Left hindlimb (tissue), 1 donor: Measurements from ENCODE around the gene DEDD.
A peak's percentile ranks its signal among the peaks of the same experiment; 100 is the strongest.
"Not testable (repeated sequence)": the region's sequence is repeated elsewhere in the genome, so short reads cannot be mapped to it uniquely, and the experiment has no call there.

Experiments used
- DNase-seq: peaks from one replicate; pipeline ENCODE4 v3.0.0-alpha.2; 2018

DEDD gene

GRCh38 chr1:161121834-161122233 lies 10.6 kb downstream of the DEDD start:
- no peak for DNase-seq

- no peak for DNase-seq
Measured at GRCh38 chr1:161121042-161121650, 11.3 kb downstream of the DEDD start.

- no peak for DNase-seq
Measured at GRCh38 chr1:161119092-161119903, 13.2 kb downstream of the DEDD start.

GRCh38 chr1:161117759-161118581 lies 14.5 kb downstream of the DEDD start, which contains the start of the genes NIT1 and PFDN2:
TSS of gene NIT1 (plus strand) at chr1:161118105. CDS start at chr1:161118177, 72 bp downstream.
TSS of gene PFDN2 (minus strand) at chr1:161118037. CDS start at chr1:161118026, 11 bp downstream.
- DNase-seq = peak; percentile 92

- DNase-seq = not testable (repeated sequence)
Measured at GRCh38 chr1:161115961-161116360, 16.5 kb downstream of the DEDD start.

- DNase-seq = no peak
Measured at GRCh38 chr1:161115132-161115711, 17.2 kb downstream of the DEDD start.

- no peak for DNase-seq
Measured at GRCh38 chr1:161114556-161114955, 17.9 kb downstream of the DEDD start.

- no peak for DNase-seq
Measured at GRCh38 chr1:161113915-161114314, 18.6 kb downstream of the DEDD start.

- no peak for DNase-seq
Measured at GRCh38 chr1:161111527-161111926, 20.9 kb downstream of the DEDD start.

GRCh38 chr1:161111117-161111516 lies 21.4 kb downstream of the DEDD start:
- no peak for DNase-seq

GRCh38 chr1:161106431-161106830 lies 26.0 kb downstream of the DEDD start:
- DNase-seq = no peak

- DNase-seq = no peak
Measured at GRCh38 chr1:161100556-161100955, 31.9 kb downstream of the DEDD start.

GRCh38 chr1:161099090-161099802 lies 33.2 kb downstream of the DEDD start:
- no peak for DNase-seq

- DNase-seq = peak; percentile 83
Measured at GRCh38 chr1:161098210-161099068, 34.0 kb downstream of the DEDD start, which contains the start of gene KLHDC9. TSS of gene KLHDC9 (plus strand) at chr1:161098361. CDS start at chr1:161098536, 175 bp downstream.

GRCh38 chr1:161096530-161096929 lies 35.9 kb downstream of the DEDD start:
- peak; percentile 48 for DNase-seq

GRCh38 chr1:161096015-161096414 lies 36.5 kb downstream of the DEDD start:
- no peak for DNase-seq

- no peak for DNase-seq
Measured at GRCh38 chr1:161095230-161095629, 37.2 kb downstream of the DEDD start.

GRCh38 chr1:161094481-161094880 lies 38.0 kb downstream of the DEDD start:
- DNase-seq = no peak

GRCh38 chr1:161092621-161093028 lies 39.8 kb downstream of the DEDD start:
- DNase-seq = no peak

GRCh38 chr1:161091796-161092507 lies 40.5 kb downstream of the DEDD start:
- DNase-seq = no peak
